ENCODE measurements around the gene IL4I1.

- TF ChIP-seq CTCF (IDR thresholded peaks at IDR 0.05; ENCODE audit: low read length) (no peak), EZH2phosphoT487 (IDR thresholded peaks at IDR 0.05; ENCODE audit: low read length) (no peak), EZH2 (optimal IDR thresholded peaks at IDR 0.05; ENCODE audit: low read depth, low read length) (no peak)
Observed at GRCh38 chr19:49946415-49946814, 49.7 kb upstream of the IL4I1 start.
